ENCODE data around the gene KCNMB1. TPM values are rescaled to one million over a fixed set of nuclear protein-coding genes. Genes with fewer than 3 reads are reported as not detected.

Gene KCNMB1
- total and polyA plus RNA-seq, 2 experiments from 2014 or later: not detected

DNA sequence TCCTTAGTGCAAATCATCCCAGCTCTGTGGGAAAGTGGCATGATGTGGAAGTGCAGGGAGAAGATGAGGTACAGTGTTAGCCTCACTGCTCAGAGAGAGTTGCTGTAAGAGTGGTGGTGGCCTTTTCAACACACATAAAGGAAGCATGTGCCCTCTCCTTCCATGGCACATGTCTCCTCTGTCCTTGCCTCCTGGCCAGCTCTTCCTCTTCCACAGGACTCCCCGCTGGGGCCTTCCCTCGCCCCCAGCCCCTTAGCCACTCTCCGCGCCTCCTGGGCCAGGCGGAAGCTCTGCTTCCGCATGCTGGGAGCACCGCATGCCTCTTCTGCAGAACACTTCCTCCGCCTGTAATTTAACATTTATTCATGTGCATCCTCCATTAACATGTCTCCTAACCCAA is 4.8 kb upstream of the KCNMB1 start:
- H3K9me3 ChIP-seq (ENCODE audit: low read depth): no peaks in the 10 kb centered on the region
- no peak overlapping the region for H3K9ac ChIP-seq
- H3F3A ChIP-seq (ENCODE audit: insufficient read depth): no peaks in the 10 kb centered on the region
- peaks cover 50% of the 10 kb centered on the region for H3K27me3 ChIP-seq (replicated peaks; ENCODE audit: insufficient read depth)
- H4K20me1 ChIP-seq (ENCODE audit: insufficient read depth): no peaks in the 10 kb centered on the region
- no peak overlapping the region for H3K4me2 ChIP-seq (ENCODE audit: unreplicated experiment)
- H3K4me3 ChIP-seq: no peak overlapping the region
- no peaks in the 10 kb centered on the region for H3K79me2 ChIP-seq (ENCODE audit: insufficient read depth)
- H3K27ac ChIP-seq: no peak overlapping the region
- H3K4me1 ChIP-seq (ENCODE audit: insufficient read depth): no peaks in the 10 kb centered on the region
- 81 to 82% methylated on average over 8 of the region's 8 CpGs for WGBS, 2 experiments (ENCODE audit: low coverage in 1 of 2, low lambda C conversion rate in 2 of 2, missing lambda C conversion rate in 2 of 2)
- no peaks in the 10 kb centered on the region for H3K9me2 ChIP-seq (ENCODE audit: insufficient read depth)
- no peaks in the 10 kb centered on the region for H3K36me3 ChIP-seq (ENCODE audit: low read depth)
- TF ChIP-seq EZH2phosphoT487 (IDR thresholded peaks at IDR 0.05; ENCODE audit: insufficient read depth, low read depth): no peak
- no peak for TF ChIP-seq EZH2 (IDR thresholded peaks at IDR 0.05; ENCODE audit: insufficient read depth, poor library complexity, severe bottlenecking)
- in situ Hi-C loops (cut with MboI): no loop called here
- H2AFZ ChIP-seq: no peak overlapping the region
- DNase-seq: no peak

DNA sequence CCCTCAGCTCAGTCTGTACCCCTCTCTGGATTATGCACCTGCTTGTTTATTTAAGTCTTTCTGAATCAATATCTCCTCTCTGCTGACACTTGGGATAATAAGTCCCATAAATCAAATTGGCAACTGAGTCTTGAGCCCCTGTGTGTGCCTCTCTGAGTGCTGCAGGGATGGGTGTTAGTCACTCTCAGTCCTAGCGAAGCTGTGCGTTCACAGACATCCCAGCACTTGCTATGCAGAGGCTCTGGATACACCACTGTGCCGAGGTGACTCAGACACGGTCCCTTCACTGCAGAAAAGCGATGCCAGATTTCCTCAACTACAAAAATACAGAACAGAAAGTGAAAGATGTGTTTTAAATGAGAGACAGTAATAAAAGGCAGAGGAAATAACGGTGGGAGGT is 4.1 kb upstream of the KCNMB1 start:
- H3K9me2 ChIP-seq (ENCODE audit: insufficient read depth): no peaks in the 10 kb centered on the region
- no peaks in the 10 kb centered on the region for H3K36me3 ChIP-seq (ENCODE audit: low read depth)
- no peak overlapping the region for H3K4me2 ChIP-seq (ENCODE audit: unreplicated experiment)
- no peaks in the 10 kb centered on the region for H3K4me1 ChIP-seq (ENCODE audit: insufficient read depth)
- DNase-seq: peak; percentile 26
- no peaks in the 10 kb centered on the region for H4K20me1 ChIP-seq (ENCODE audit: insufficient read depth)
- no peaks in the 10 kb centered on the region for H3K79me2 ChIP-seq (ENCODE audit: insufficient read depth)
- in situ Hi-C loops (cut with MboI): no loop called here
- H3K27ac ChIP-seq: no peak overlapping the region
- H3K4me3 ChIP-seq: no peak overlapping the region
- no peak overlapping the region for H2AFZ ChIP-seq
- H3K27me3 ChIP-seq (replicated peaks; ENCODE audit: insufficient read depth): peaks cover 51% of the 10 kb centered on the region
- H3F3A ChIP-seq (ENCODE audit: insufficient read depth): no peaks in the 10 kb centered on the region
- 2 to 4% methylated on average over 6 of the region's 6 CpGs for WGBS, 2 experiments (ENCODE audit: low coverage in 1 of 2, low lambda C conversion rate in 2 of 2, missing lambda C conversion rate in 2 of 2)
- H3K9me3 ChIP-seq (ENCODE audit: low read depth): no peaks in the 10 kb centered on the region
- TF ChIP-seq EZH2phosphoT487 (IDR thresholded peaks at IDR 0.05; ENCODE audit: insufficient read depth, low read depth) (no peak), EZH2 (IDR thresholded peaks at IDR 0.05; ENCODE audit: insufficient read depth, poor library complexity, severe bottlenecking) (no peak)
- no peak overlapping the region for H3K9ac ChIP-seq

DNA sequence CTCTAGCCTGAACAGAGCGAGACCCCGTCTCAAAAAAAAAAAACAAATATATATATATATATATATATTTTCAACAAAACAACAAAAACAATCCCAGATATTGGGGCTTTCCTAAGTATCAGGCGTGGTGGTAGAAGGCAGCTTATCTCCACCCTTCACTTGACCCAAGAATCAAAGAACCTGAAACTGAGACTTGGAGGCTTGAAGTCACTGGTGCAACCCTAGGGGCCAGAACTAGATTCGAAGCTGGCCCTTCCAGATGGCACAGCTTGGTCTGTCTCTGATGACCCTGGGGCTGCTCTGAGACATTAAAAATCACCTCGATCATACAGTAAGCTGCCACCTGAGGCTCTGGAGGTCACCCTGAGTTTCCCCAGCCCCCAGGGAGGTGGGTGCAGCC is 1.3 kb upstream of the KCNMB1 start:
- WGBS, 2 experiments (ENCODE audit: low coverage in 1 of 2, low lambda C conversion rate in 2 of 2, missing lambda C conversion rate in 2 of 2): 64 to 77% methylated on average over 5 of the region's 5 CpGs
- no peak overlapping the region for H3K4me3 ChIP-seq

DNA sequence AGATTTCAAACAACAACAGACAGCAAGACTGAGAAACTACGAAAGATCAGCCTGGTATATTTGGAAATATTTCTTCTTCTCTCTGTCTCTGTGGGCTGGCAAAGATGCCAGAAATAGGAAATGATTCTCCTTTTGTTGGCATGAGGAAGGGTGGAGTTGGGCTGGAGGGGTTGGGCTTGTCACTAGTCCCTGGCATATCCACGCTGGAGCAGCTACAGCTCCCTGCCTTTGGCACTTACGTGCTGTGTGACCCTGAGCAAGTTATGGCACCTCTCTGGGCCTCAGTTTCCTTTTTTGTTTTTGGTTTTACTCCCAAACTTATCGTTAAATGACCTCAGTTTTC is 354 bp upstream of the KCNMB1 start:
- Histone ChIP-seq H3K36me3 (ENCODE audit: low read depth) (no peaks in the 10 kb centered on the region), H3K9me2 (ENCODE audit: insufficient read depth) (no peaks in the 10 kb centered on the region), H3K4me2 (ENCODE audit: unreplicated experiment) (no peak overlapping the region), H3K4me1 (ENCODE audit: insufficient read depth) (no peaks in the 10 kb centered on the region), H3K4me3 (no peak overlapping the region), H4K20me1 (ENCODE audit: insufficient read depth) (no peaks in the 10 kb centered on the region), H3F3A (ENCODE audit: insufficient read depth) (no peaks in the 10 kb centered on the region), H3K9ac (no peak overlapping the region), H3K79me2 (ENCODE audit: insufficient read depth) (no peaks in the 10 kb centered on the region), H3K27ac (no peak overlapping the region), H3K9me3 (ENCODE audit: low read depth) (no peaks in the 10 kb centered on the region), H3K27me3 (replicated peaks; ENCODE audit: insufficient read depth) (peaks cover 49% of the 10 kb centered on the region), H2AFZ (no peak overlapping the region)
- DNase-seq: peak; percentile 12
- 8% methylated on average over 4 of the region's 4 CpGs for WGBS, 2 experiments (ENCODE audit: low coverage in 1 of 2, low lambda C conversion rate in 2 of 2, missing lambda C conversion rate in 2 of 2)
- TF ChIP-seq EZH2phosphoT487 (IDR thresholded peaks at IDR 0.05; ENCODE audit: insufficient read depth, low read depth) (no peak), EZH2 (IDR thresholded peaks at IDR 0.05; ENCODE audit: insufficient read depth, poor library complexity, severe bottlenecking) (no peak)
- in situ Hi-C loops (cut with MboI): no loop called here

More for the DNA sequence above, 1.3 kb upstream of the KCNMB1 start:
- no peak for TF ChIP-seq EZH2phosphoT487 (IDR thresholded peaks at IDR 0.05; ENCODE audit: insufficient read depth, low read depth)
- TF ChIP-seq EZH2 (IDR thresholded peaks at IDR 0.05; ENCODE audit: insufficient read depth, poor library complexity, severe bottlenecking): no peak
- Histone ChIP-seq H3K4me1 (ENCODE audit: insufficient read depth) (no peaks in the 10 kb centered on the region), H3K36me3 (ENCODE audit: low read depth) (no peaks in the 10 kb centered on the region), H2AFZ (no peak overlapping the region), H3F3A (ENCODE audit: insufficient read depth) (no peaks in the 10 kb centered on the region), H3K27me3 (replicated peaks; ENCODE audit: insufficient read depth) (peaks cover 58% of the 10 kb centered on the region), H3K27ac (no peak overlapping the region), H3K9me2 (ENCODE audit: insufficient read depth) (no peaks in the 10 kb centered on the region), H3K4me2 (ENCODE audit: unreplicated experiment) (no peak overlapping the region), H3K9ac (no peak overlapping the region), H3K9me3 (ENCODE audit: low read depth) (no peaks in the 10 kb centered on the region), H3K79me2 (ENCODE audit: insufficient read depth) (no peaks in the 10 kb centered on the region), H4K20me1 (ENCODE audit: insufficient read depth) (no peaks in the 10 kb centered on the region)
- in situ Hi-C loops (cut with MboI): no loop called here
- no peak for DNase-seq

Data from GM23248 (cell line).